SK-N-DZ (cell line): Measurements from ENCODE around the gene ZFP36L2.

Experiments used
- DNase-seq: peaks from one replicate; pipeline ENCODE4 v3.0.0-alpha.2; 2015; ENCODE audit warnings: low spot score

Gene ZFP36L2

GRCh38 chr2:43250015-43250414 lies 23.6 kb upstream of the ZFP36L2 start:
- no peak for DNase-seq

- no peak for DNase-seq
Observed at GRCh38 chr2:43248621-43249020, 22.2 kb upstream of the ZFP36L2 start.

- no peak for DNase-seq
Observed at GRCh38 chr2:43246641-43247040, 20.2 kb upstream of the ZFP36L2 start.

GRCh38 chr2:43241558-43241957 lies 15.2 kb upstream of the ZFP36L2 start:
- DNase-seq = no peak

GRCh38 chr2:43240766-43241150 lies 14.4 kb upstream of the ZFP36L2 start:
- no peak for DNase-seq

GRCh38 chr2:43239981-43240765 lies 13.8 kb upstream of the ZFP36L2 start:
- DNase-seq = no peak

GRCh38 chr2:43238813-43239212 lies 12.4 kb upstream of the ZFP36L2 start:
- no peak for DNase-seq

- DNase-seq = no peak
Observed at GRCh38 chr2:43238176-43238575, 11.8 kb upstream of the ZFP36L2 start.

GRCh38 chr2:43233218-43234212 lies 7.1 kb upstream of the ZFP36L2 start:
- no peak for DNase-seq

GRCh38 chr2:43230951-43231827 lies 4.8 kb upstream of the ZFP36L2 start:
- DNase-seq = no peak

GRCh38 chr2:43230351-43230885 lies 4.0 kb upstream of the ZFP36L2 start:
- no peak for DNase-seq

GRCh38 chr2:43228756-43229659 lies 2.6 kb upstream of the ZFP36L2 start:
- no peak for DNase-seq

- DNase-seq = no peak
Observed at GRCh38 chr2:43228321-43228751, 1.9 kb upstream of the ZFP36L2 start.

GRCh38 chr2:43227830-43228281 lies 1.4 kb upstream of the ZFP36L2 start:
- no peak for DNase-seq

GRCh38 chr2:43226955-43227829 lies 786 bp upstream of the ZFP36L2 start:
- peak; percentile 89 for DNase-seq

- DNase-seq = peak; percentile 57
Observed at GRCh38 chr2:43225788-43226557, 433 bp downstream of the ZFP36L2 start.

- peak; percentile 57 for DNase-seq
Observed at GRCh38 chr2:43225093-43225787, 1.2 kb downstream of the ZFP36L2 start.
